Measurements from ENCODE around the gene C17orf107.
A peak's percentile ranks its signal among the peaks of the same experiment; 100 is the strongest.

C17orf107 gene

GRCh38 chr17:4937553-4937952, 38.2 kb downstream of the C17orf107 start:
- no peak for DNase-seq (ENCODE audit: low read depth)

- no peak for DNase-seq (ENCODE audit: low read depth)
Measured at GRCh38 chr17:4938069-4938491, 38.7 kb downstream of the C17orf107 start.

GRCh38 chr17:4938688-4939545, 39.6 kb downstream of the C17orf107 start:
- DNase-seq (ENCODE audit: low read depth), result no peak

- no peak for DNase-seq (ENCODE audit: low read depth)
Measured at GRCh38 chr17:4939546-4939795, 40.1 kb downstream of the C17orf107 start.

- DNase-seq (ENCODE audit: low read depth), result peak; percentile 100
Measured at GRCh38 chr17:4939796-4940554, 40.6 kb downstream of the C17orf107 start, which contains the start of the genes RNF167 and SLC25A11. RNF167 (plus strand) TSS chr17:4940268; CDS start chr17:4940910, 642 bp downstream. SLC25A11 (minus strand) TSS chr17:4940046; CDS start chr17:4939910, 136 bp downstream.

GRCh38 chr17:4940555-4941318, 41.4 kb downstream of the C17orf107 start:
- no peak for DNase-seq (ENCODE audit: low read depth)

- no peak for DNase-seq (ENCODE audit: low read depth)
Measured at GRCh38 chr17:4941319-4941610, 41.9 kb downstream of the C17orf107 start.

GRCh38 chr17:4942760-4943508, 43.6 kb downstream of the C17orf107 start:
- DNase-seq (ENCODE audit: low read depth), result no peak

GRCh38 chr17:4944163-4944553, 44.8 kb downstream of the C17orf107 start:
- no peak for DNase-seq (ENCODE audit: low read depth)

GRCh38 chr17:4944554-4945175, 45.3 kb downstream of the C17orf107 start:
- no peak for DNase-seq (ENCODE audit: low read depth)

- DNase-seq (ENCODE audit: low read depth), result peak; percentile 86
Measured at GRCh38 chr17:4945176-4945943, 46.0 kb downstream of the C17orf107 start.

- no peak for DNase-seq (ENCODE audit: low read depth)
Measured at GRCh38 chr17:4945944-4946280, 46.6 kb downstream of the C17orf107 start.

- DNase-seq (ENCODE audit: low read depth), result no peak
Measured at GRCh38 chr17:4946312-4946976, 47.1 kb downstream of the C17orf107 start.

GRCh38 chr17:4947010-4947410, 47.7 kb downstream of the C17orf107 start:
- DNase-seq (ENCODE audit: low read depth), result no peak

GRCh38 chr17:4947411-4948165, 48.3 kb downstream of the C17orf107 start:
- no peak for DNase-seq (ENCODE audit: low read depth)

- DNase-seq (ENCODE audit: low read depth), result peak; percentile 86
Measured at GRCh38 chr17:4948166-4948930, 49.0 kb downstream of the C17orf107 start, which contains the start of gene PFN1. PFN1 (minus strand) TSS chr17:4948530; CDS start chr17:4948394, 136 bp downstream.

- peak; percentile 84 for DNase-seq (ENCODE audit: low read depth)
Measured at GRCh38 chr17:4948931-4949320, 49.6 kb downstream of the C17orf107 start.

GRCh38 chr17:4949321-4950074, 50.2 kb downstream of the C17orf107 start:
- peak; percentile 39 for DNase-seq (ENCODE audit: low read depth)

Measured in fibroblast of the conjunctiva (primary cell).